ENCODE data around the gene BMAL1.

BMAL1 gene

DNA sequence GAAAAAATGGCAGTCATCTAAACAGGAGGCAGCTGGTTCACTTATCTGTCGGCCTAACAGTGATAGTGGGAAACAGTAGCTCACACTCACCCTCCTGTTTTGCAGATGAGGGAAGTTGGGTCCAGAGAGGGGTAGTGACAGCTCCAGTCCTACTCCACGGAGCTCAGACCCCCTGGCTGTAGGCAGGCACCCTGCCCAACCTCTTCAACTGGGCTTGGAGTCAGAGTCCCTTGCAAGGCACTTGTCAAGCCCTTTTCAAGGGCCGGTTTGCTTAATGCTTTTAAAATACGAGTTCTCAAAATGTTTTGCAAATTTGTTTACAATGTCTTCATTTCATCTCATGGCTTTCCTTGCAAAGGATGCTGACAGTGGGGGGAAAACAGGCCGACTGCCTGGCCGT lies 75.1 kb downstream of the BMAL1 start:
- no peaks in the 10 kb centered on the region for H3K4me1 ChIP-seq (ENCODE audit: control insufficient read depth in 1 of 2, insufficient read depth in 2 of 2, low read length in 2 of 2)
- H3K27me3 ChIP-seq (ENCODE audit: control insufficient read depth in 1 of 2, insufficient read depth in 2 of 2, low read length in 2 of 2), result no peaks in the 10 kb centered on the region
- H3K4me3 ChIP-seq (ENCODE audit: low read depth in 1 of 2, low read length in 2 of 2), result no peak overlapping the region
- peaks cover 20 to 21% of the 10 kb centered on the region in 2 donors for H3K36me3 ChIP-seq (ENCODE audit: control insufficient read depth in 1 of 2, insufficient read depth in 2 of 2, low read length in 2 of 2)
- H3K27ac ChIP-seq (ENCODE audit: low read depth, low read length), result no peak overlapping the region
- no peak overlapping the region for H3K9ac ChIP-seq (ENCODE audit: low read depth in 1 of 2, low read length in 2 of 2)
- H3K9me3 ChIP-seq (ENCODE audit: control insufficient read depth in 1 of 2, low read length in 2 of 2), result no peaks in the 10 kb centered on the region

DNA sequence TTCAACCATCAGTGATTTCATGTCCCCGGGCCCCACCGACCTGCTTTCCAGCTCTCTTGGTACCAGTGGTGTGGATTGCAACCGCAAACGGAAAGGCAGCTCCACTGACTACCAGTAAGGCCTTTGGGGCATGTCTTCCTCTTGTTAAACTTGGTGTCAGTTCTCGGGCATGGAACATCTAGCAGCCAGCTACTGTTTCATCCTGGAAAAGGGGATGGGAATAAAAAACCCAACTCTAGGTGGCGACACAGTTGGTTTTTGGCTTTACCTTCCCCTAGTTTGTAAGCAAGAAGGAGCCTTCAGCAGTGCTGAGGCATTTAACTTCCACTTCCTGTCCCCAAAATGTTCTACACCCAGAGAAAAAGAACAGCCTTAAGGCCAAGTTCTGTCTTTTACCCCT lies 76.7 kb downstream of the BMAL1 start:
- Histone ChIP-seq H3K9me3 (ENCODE audit: control insufficient read depth in 1 of 2, low read length in 2 of 2) (no peaks in the 10 kb centered on the region), H3K9ac (ENCODE audit: low read depth in 1 of 2, low read length in 2 of 2) (no peak overlapping the region), H3K4me3 (ENCODE audit: low read depth in 1 of 2, low read length in 2 of 2) (no peak overlapping the region), H3K36me3 (ENCODE audit: control insufficient read depth in 1 of 2, insufficient read depth in 2 of 2, low read length in 2 of 2) (peaks cover 29 to 33% of the 10 kb centered on the region in 2 donors), H3K4me1 (ENCODE audit: control insufficient read depth in 1 of 2, insufficient read depth in 2 of 2, low read length in 2 of 2) (no peaks in the 10 kb centered on the region), H3K27ac (ENCODE audit: low read depth, low read length) (no peak overlapping the region), H3K27me3 (ENCODE audit: control insufficient read depth in 1 of 2, insufficient read depth in 2 of 2, low read length in 2 of 2) (no peaks in the 10 kb centered on the region)

DNA sequence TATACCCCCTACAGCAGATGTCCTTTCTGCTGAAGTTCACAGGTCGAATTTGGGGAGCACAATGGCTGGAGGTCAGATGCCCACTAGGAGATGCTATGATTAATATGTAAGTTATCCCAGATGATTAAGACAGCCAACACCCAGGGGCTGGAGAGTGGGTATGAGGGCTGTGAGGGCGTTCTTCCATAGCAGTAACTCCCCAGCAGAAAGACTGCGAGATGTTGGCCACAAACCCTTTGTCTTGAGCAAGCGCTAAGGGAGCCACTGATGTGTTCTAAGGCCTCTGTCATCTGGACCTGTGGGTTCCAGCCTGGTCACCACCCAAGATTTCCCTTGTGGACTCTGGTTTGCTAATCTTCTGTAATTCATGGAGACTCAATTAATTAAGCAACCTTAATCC lies 77.6 kb downstream of the BMAL1 start:
- Histone ChIP-seq H3K27ac (ENCODE audit: low read depth, low read length) (no peak overlapping the region), H3K4me3 (ENCODE audit: low read depth in 1 of 2, low read length in 2 of 2) (no peak overlapping the region), H3K9me3 (ENCODE audit: control insufficient read depth in 1 of 2, low read length in 2 of 2) (no peaks in the 10 kb centered on the region), H3K27me3 (ENCODE audit: control insufficient read depth in 1 of 2, insufficient read depth in 2 of 2, low read length in 2 of 2) (no peaks in the 10 kb centered on the region), H3K9ac (ENCODE audit: low read depth in 1 of 2, low read length in 2 of 2) (no peak overlapping the region), H3K36me3 (ENCODE audit: control insufficient read depth in 1 of 2, insufficient read depth in 2 of 2, low read length in 2 of 2) (peaks cover 29 to 36% of the 10 kb centered on the region in 2 donors), H3K4me1 (ENCODE audit: control insufficient read depth in 1 of 2, insufficient read depth in 2 of 2, low read length in 2 of 2) (no peaks in the 10 kb centered on the region)

DNA sequence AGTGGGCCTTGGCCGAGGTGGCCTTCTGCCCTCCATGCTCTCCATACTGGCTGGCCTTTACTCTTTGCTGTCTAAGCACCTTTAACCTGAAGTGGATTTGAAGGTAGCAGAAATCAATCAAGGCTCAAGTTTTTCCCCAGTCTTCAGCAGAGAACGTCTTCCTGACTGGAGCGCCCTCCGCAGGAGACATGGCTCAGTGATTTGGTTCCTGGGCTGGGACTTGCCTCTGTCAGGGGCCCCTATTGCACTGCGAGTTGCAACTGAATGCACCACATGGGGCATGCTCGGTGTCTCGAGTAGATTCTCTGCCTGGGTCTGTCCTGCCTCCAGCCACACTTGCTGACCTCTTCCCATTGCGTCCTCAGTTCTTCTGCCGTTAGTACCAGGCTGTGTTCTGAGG lies 79.6 kb downstream of the BMAL1 start:
- H3K4me1 ChIP-seq (ENCODE audit: control insufficient read depth in 1 of 2, insufficient read depth in 2 of 2, low read length in 2 of 2), result no peaks in the 10 kb centered on the region
- H3K9me3 ChIP-seq (ENCODE audit: control insufficient read depth in 1 of 2, low read length in 2 of 2), result no peaks in the 10 kb centered on the region
- H3K27ac ChIP-seq (ENCODE audit: low read depth, low read length), result no peak overlapping the region
- peaks cover 38 to 50% of the 10 kb centered on the region in 2 donors for H3K36me3 ChIP-seq (ENCODE audit: control insufficient read depth in 1 of 2, insufficient read depth in 2 of 2, low read length in 2 of 2)
- H3K27me3 ChIP-seq (ENCODE audit: control insufficient read depth in 1 of 2, insufficient read depth in 2 of 2, low read length in 2 of 2), result no peaks in the 10 kb centered on the region
- H3K9ac ChIP-seq (ENCODE audit: low read depth in 1 of 2, low read length in 2 of 2), result no peak overlapping the region
- no peak overlapping the region for H3K4me3 ChIP-seq (ENCODE audit: low read depth in 1 of 2, low read length in 2 of 2)

DNA sequence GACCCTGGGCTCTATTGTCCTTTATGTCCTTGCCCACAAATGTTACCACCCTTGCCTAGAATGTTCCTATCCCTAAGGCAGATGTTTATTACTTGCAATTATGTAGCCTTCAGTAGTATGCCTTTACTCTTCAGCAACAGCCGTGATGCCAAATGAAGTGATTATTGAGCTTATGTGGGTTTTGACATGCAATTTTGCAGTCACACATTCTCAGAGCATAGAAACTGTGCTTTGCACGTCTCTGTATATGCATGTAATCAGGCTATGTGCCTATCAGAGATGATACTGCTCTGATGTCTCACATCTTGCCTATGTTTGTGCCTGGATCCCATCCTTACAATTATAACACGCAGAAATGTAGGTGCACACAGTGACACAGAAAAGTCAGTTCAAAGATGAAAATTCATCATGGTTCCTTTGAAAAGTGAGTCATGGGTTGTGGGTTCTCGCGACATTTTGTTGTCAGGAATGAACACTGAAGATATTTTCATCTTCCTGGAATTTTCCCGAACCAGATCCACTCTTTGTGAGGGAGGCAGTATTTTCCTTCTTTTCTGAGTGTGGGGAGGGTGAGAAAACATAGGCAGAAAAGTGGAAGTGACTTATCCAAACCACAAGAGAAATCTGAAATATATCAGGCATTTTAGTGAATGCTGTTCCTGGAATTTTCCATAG lies 81.1 kb downstream of the BMAL1 start:
- H3K9ac ChIP-seq (ENCODE audit: low read depth in 1 of 2, low read length in 2 of 2), result no peak overlapping the region
- no peaks in the 10 kb centered on the region for H3K4me1 ChIP-seq (ENCODE audit: control insufficient read depth in 1 of 2, insufficient read depth in 2 of 2, low read length in 2 of 2)
- no peak overlapping the region for H3K27ac ChIP-seq (ENCODE audit: low read depth, low read length)
- H3K4me3 ChIP-seq (ENCODE audit: low read depth in 1 of 2, low read length in 2 of 2), result no peak overlapping the region
- no peaks in the 10 kb centered on the region for H3K9me3 ChIP-seq (ENCODE audit: control insufficient read depth in 1 of 2, low read length in 2 of 2)
- H3K27me3 ChIP-seq (ENCODE audit: control insufficient read depth in 1 of 2, insufficient read depth in 2 of 2, low read length in 2 of 2), result no peaks in the 10 kb centered on the region
- peaks cover 38 to 62% of the 10 kb centered on the region in 2 donors for H3K36me3 ChIP-seq (ENCODE audit: control insufficient read depth in 1 of 2, insufficient read depth in 2 of 2, low read length in 2 of 2)

DNA sequence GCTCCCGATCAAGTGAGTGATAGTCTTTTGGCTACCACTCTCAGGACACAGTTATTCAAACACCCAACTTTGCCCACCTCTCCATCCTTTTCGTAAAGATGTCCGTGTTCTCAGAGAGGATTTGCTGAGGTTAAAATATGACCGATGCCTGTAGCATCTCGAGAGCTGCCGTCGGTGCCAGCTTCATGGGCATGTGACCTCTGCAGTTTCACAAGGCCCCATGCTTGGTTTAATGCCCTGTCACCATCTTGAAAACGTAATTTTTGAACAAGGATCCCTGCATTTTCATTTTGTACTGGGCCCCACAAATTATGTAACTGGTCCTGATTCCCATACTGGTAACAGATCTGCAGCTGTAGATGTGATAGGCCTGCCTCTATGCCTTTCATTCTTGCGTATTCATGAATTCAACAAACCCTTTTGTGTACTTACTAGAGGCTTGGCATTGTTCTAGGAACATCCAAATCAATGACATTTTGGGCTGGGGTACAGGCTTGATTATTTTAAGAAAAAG lies 85.1 kb downstream of the BMAL1 start:
- no peaks in the 10 kb centered on the region for H3K27me3 ChIP-seq (ENCODE audit: control insufficient read depth in 1 of 2, insufficient read depth in 2 of 2, low read length in 2 of 2)
- H3K4me1 ChIP-seq (ENCODE audit: control insufficient read depth in 1 of 2, insufficient read depth in 2 of 2, low read length in 2 of 2), result no peaks in the 10 kb centered on the region
- H3K4me3 ChIP-seq (ENCODE audit: low read depth in 1 of 2, low read length in 2 of 2), result no peak overlapping the region
- H3K27ac ChIP-seq (ENCODE audit: low read depth, low read length), result no peak overlapping the region
- no peak overlapping the region for H3K9ac ChIP-seq (ENCODE audit: low read depth in 1 of 2, low read length in 2 of 2)
- H3K36me3 ChIP-seq (ENCODE audit: control insufficient read depth in 1 of 2, insufficient read depth in 2 of 2, low read length in 2 of 2), result peaks cover 31 to 75% of the 10 kb centered on the region in 2 donors
- no peaks in the 10 kb centered on the region for H3K9me3 ChIP-seq (ENCODE audit: control insufficient read depth in 1 of 2, low read length in 2 of 2)

DNA sequence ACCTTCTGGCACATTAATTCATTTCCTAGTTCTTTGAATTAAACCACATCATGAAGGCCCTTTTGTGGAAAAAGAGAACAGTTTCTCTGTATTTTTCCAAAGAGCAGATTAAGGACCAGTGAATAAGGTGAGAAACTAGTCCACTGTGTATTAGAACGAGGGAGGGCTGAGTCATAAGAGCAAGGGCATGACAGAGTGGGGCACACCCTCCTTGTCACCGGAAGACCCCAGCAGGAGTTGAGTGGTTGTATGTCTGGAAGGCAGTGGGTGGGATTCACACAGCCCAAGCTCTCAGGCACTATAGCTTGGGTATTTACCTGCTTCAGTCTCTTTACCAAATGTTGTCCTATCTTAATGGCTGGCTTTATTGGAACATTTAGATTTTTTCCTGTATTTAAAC lies 86.8 kb downstream of the BMAL1 start:
- no peak overlapping the region for H3K4me3 ChIP-seq (ENCODE audit: low read depth in 1 of 2, low read length in 2 of 2)
- no peak overlapping the region for H3K9ac ChIP-seq (ENCODE audit: low read depth in 1 of 2, low read length in 2 of 2)
- H3K9me3 ChIP-seq (ENCODE audit: control insufficient read depth in 1 of 2, low read length in 2 of 2), result no peaks in the 10 kb centered on the region
- no peak overlapping the region for H3K27ac ChIP-seq (ENCODE audit: low read depth, low read length)
- peaks cover 27 to 77% of the 10 kb centered on the region in 2 donors for H3K36me3 ChIP-seq (ENCODE audit: control insufficient read depth in 1 of 2, insufficient read depth in 2 of 2, low read length in 2 of 2)
- H3K27me3 ChIP-seq (ENCODE audit: control insufficient read depth in 1 of 2, insufficient read depth in 2 of 2, low read length in 2 of 2), result no peaks in the 10 kb centered on the region
- no peaks in the 10 kb centered on the region for H3K4me1 ChIP-seq (ENCODE audit: control insufficient read depth in 1 of 2, insufficient read depth in 2 of 2, low read length in 2 of 2)

DNA sequence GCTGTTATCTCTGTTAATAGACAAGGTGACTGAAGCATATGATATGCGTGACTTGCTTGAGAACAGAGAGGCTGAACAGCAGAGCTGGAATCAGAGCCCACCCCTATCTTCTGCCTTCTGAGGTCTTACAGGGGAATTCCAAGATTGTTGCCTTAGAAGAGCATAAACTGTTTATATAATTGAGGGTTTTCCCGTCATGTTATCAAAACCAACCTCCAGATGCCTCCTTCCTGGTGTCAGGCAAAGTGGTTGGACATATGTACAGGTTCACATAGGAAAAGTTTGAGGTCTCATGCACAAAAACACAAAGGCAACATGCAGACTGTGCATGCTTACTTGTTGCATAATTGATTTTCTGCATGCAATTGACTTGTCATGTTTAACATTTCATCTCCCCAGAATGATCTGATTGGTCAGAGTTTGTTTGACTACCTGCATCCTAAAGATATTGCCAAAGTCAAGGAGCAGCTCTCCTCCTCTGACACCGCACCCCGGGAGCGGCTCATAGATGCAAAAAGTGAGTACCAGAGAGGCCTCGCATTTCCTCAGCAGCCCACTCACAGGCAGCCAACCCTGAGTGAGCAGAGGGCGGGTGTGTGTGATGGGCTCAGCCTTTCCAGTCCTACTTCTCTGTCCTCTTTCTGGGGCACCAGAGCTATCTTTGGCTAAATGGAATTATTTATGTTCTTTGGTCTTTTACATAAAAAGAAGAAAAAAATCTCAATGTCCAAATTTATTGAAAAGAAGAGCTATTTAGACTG lies 88.9 kb downstream of the BMAL1 start:
- Histone ChIP-seq H3K27me3 (ENCODE audit: control insufficient read depth in 1 of 2, insufficient read depth in 2 of 2, low read length in 2 of 2) (no peaks in the 10 kb centered on the region), H3K36me3 (ENCODE audit: control insufficient read depth in 1 of 2, insufficient read depth in 2 of 2, low read length in 2 of 2) (peaks cover 30 to 77% of the 10 kb centered on the region in 2 donors), H3K9me3 (ENCODE audit: control insufficient read depth in 1 of 2, low read length in 2 of 2) (no peaks in the 10 kb centered on the region), H3K4me1 (ENCODE audit: control insufficient read depth in 1 of 2, insufficient read depth in 2 of 2, low read length in 2 of 2) (no peaks in the 10 kb centered on the region), H3K4me3 (ENCODE audit: low read depth in 1 of 2, low read length in 2 of 2) (no peak overlapping the region), H3K9ac (ENCODE audit: low read depth in 1 of 2, low read length in 2 of 2) (no peak overlapping the region), H3K27ac (ENCODE audit: low read depth, low read length) (no peak overlapping the region)

DNA sequence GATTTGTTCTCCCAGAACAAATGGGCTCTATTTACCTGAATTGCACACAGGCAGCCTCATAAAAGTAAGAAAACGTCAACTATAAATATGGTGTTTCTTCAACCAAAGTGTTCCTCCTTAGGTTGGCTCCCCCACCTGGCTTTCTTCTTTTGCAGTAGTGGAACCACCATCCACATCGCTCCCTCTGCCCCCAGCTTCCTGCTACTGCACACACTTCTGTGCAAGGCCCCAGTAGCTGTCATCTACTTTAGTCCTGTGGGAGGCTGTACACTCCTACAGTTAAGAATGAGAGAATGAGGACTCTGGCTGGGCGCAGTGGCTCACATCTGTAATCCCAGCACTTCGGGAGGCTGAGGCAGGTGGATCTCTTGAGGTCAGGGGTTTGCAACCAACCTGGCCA lies 89.5 kb downstream of the BMAL1 start:
- Histone ChIP-seq H3K4me3 (ENCODE audit: low read depth in 1 of 2, low read length in 2 of 2) (no peak overlapping the region), H3K9me3 (ENCODE audit: control insufficient read depth in 1 of 2, low read length in 2 of 2) (no peaks in the 10 kb centered on the region), H3K9ac (ENCODE audit: low read depth in 1 of 2, low read length in 2 of 2) (no peak overlapping the region), H3K4me1 (ENCODE audit: control insufficient read depth in 1 of 2, insufficient read depth in 2 of 2, low read length in 2 of 2) (no peaks in the 10 kb centered on the region), H3K27ac (ENCODE audit: low read depth, low read length) (no peak overlapping the region), H3K36me3 (ENCODE audit: control insufficient read depth in 1 of 2, insufficient read depth in 2 of 2, low read length in 2 of 2) (peaks cover 30 to 78% of the 10 kb centered on the region in 2 donors), H3K27me3 (ENCODE audit: control insufficient read depth in 1 of 2, insufficient read depth in 2 of 2, low read length in 2 of 2) (no peaks in the 10 kb centered on the region)

DNA sequence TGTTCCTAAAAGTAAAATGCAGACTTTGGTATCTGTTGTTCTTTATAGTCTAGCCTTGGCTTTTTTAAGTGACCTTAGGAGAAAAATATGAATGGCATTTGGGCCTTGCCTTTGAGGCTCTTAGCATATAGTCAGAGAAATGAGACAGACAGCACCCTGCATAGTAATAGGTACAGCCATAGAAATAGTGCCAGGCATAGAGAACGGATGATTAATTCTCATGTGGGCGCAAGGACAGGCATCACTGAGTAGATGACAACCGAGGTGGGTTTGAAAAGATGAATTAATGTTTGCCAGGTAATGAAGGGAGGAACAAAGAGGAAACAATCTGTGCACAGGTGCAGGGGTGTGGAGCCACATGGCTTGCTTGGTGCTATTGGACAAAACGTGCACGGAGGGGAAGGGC lies 90.5 kb downstream of the BMAL1 start:
- H3K27ac ChIP-seq (ENCODE audit: low read depth, low read length), result no peak overlapping the region
- no peaks in the 10 kb centered on the region for H3K4me1 ChIP-seq (ENCODE audit: control insufficient read depth in 1 of 2, insufficient read depth in 2 of 2, low read length in 2 of 2)
- no peaks in the 10 kb centered on the region for H3K27me3 ChIP-seq (ENCODE audit: control insufficient read depth in 1 of 2, insufficient read depth in 2 of 2, low read length in 2 of 2)
- no peaks in the 10 kb centered on the region for H3K9me3 ChIP-seq (ENCODE audit: control insufficient read depth in 1 of 2, low read length in 2 of 2)
- H3K36me3 ChIP-seq (ENCODE audit: control insufficient read depth in 1 of 2, insufficient read depth in 2 of 2, low read length in 2 of 2), result peaks cover 30 to 80% of the 10 kb centered on the region in 2 donors
- no peak overlapping the region for H3K9ac ChIP-seq (ENCODE audit: low read depth in 1 of 2, low read length in 2 of 2)
- H3K4me3 ChIP-seq (ENCODE audit: low read depth in 1 of 2, low read length in 2 of 2), result no peak overlapping the region

Data from duodenal mucosa (tissue), 2 donors.